Calu3 (cell line): ENCODE results near the gene PRTG. TPM values are rescaled to one million over a fixed set of nuclear protein-coding genes. Genes with fewer than 3 reads are reported as not detected.

Experiments used
- BruUV-seq: library from RNA; stranded (reverse); fragments of 400-500 nt; replicated peaks from 2 replicates; lab custom pipeline; 2021; lab: Mats Ljungman, UMichigan
- CTCF ChIA-PET: fragments of 300-600 bp; sonication (Branson Sonifier 250); formaldehyde crosslinking; loops from one replicate; lab custom pipeline; 2022; ENCODE audit warnings: antibody characterized with exemption; lab: Charles Lee
- DNase-seq: peaks from one replicate; pipeline ENCODE4 v3.0.0; 2022
- H3K27ac Mint-ChIP-seq: one replicate; pipeline ENCODE4 v1.8.0; 2022; ENCODE audit warnings: mixed read lengths; ENCODE audit not compliant: unreplicated experiment
- H3K27me3 Mint-ChIP-seq: one replicate; pipeline ENCODE4 v1.8.0; 2022; ENCODE audit warnings: mixed read lengths; ENCODE audit not compliant: unreplicated experiment
- H3K36me3 Mint-ChIP-seq: one replicate; pipeline ENCODE4 v1.8.0; 2022; ENCODE audit warnings: mild to moderate bottlenecking, moderate library complexity, mixed read lengths; ENCODE audit not compliant: insufficient read depth, unreplicated experiment
- H3K4me1 Mint-ChIP-seq: one replicate; pipeline ENCODE4 v1.8.0; 2022; ENCODE audit warnings: mild to moderate bottlenecking, low read depth, mixed read lengths; ENCODE audit not compliant: unreplicated experiment
- H3K4me3 Mint-ChIP-seq: one replicate; pipeline ENCODE4 v1.8.0; 2022; ENCODE audit warnings: mild to moderate bottlenecking, low read depth, moderate library complexity, mixed read lengths; ENCODE audit not compliant: unreplicated experiment
- H3K9me3 Mint-ChIP-seq: one replicate; pipeline ENCODE4 v1.8.0; 2022; ENCODE audit warnings: low read depth, mixed read lengths; ENCODE audit not compliant: unreplicated experiment
- intact Hi-C: fragments of 100-400 bp; cut with micrococcal nuclease; formaldehyde crosslinking; loops from one replicate; pipeline ENCODE4 v1.10.0; 2022; ENCODE audit not compliant: unreplicated experiment
- total RNA-seq: library from RNA; stranded (reverse); gene quantifications from 2 replicates; pipeline ENCODE4 v1.2.3, GENCODE V29; 2022
- TF ChIP-seq, protein P1 (sequence below): fragments of 200-600 bp; IDR thresholded peaks from one replicate; pipeline ENCODE4 v1.8.0; 2022; ENCODE audit warnings: antibody characterized with exemption; ENCODE audit not compliant: unreplicated experiment

The PRTG gene
- total RNA-seq, 1 experiment from 2014 or later: 12.0 TPM

DNA sequence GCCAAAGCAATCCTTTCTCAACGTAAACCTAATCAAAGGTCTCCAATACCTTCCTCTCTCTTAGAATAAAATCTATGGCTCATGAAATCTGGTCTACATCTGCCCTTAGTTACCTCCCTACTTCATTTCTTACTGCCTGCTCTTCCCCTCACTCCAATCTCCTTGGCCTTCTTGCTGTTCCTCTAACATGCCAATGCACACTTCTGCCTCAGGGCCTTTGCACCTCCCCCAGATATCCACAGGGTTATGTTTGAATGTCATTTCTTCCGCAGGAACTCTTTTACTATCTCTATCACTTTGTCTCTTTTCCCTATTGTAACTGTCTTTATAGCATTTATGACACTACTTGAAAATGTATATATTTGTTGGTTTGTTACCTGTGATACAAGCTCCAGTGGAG, 110.5 kb downstream of the PRTG start:
- DNase-seq: no peak
- H3K27me3 Mint-ChIP-seq: no peaks in the 10 kb centered on the region
- H3K4me3 Mint-ChIP-seq: no peak overlapping the region
- H3K36me3 Mint-ChIP-seq: peaks cover 6% of the 10 kb centered on the region
- intact Hi-C loops: no loop called here
- peaks cover 11% of the 10 kb centered on the region for H3K4me1 Mint-ChIP-seq
- CTCF ChIA-PET: no interaction called here
- no peak overlapping the region for H3K27ac Mint-ChIP-seq
- BruUV-seq: no TSS peak
- H3K9me3 Mint-ChIP-seq: no peaks in the 10 kb centered on the region
- TF ChIP-seq, protein P1, sequence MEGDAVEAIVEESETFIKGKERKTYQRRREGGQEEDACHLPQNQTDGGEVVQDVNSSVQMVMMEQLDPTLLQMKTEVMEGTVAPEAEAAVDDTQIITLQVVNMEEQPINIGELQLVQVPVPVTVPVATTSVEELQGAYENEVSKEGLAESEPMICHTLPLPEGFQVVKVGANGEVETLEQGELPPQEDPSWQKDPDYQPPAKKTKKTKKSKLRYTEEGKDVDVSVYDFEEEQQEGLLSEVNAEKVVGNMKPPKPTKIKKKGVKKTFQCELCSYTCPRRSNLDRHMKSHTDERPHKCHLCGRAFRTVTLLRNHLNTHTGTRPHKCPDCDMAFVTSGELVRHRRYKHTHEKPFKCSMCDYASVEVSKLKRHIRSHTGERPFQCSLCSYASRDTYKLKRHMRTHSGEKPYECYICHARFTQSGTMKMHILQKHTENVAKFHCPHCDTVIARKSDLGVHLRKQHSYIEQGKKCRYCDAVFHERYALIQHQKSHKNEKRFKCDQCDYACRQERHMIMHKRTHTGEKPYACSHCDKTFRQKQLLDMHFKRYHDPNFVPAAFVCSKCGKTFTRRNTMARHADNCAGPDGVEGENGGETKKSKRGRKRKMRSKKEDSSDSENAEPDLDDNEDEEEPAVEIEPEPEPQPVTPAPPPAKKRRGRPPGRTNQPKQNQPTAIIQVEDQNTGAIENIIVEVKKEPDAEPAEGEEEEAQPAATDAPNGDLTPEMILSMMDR: no peak

- H3K36me3 Mint-ChIP-seq: peaks cover 6% of the 10 kb centered on the region
- H3K27ac Mint-ChIP-seq: no peak overlapping the region
- no peak for DNase-seq
- H3K4me3 Mint-ChIP-seq: no peak overlapping the region
- CTCF ChIA-PET: interaction anchor here (0.6 kb wide), 1 partner anchor 84 kb away, joined by 5 read pairs; no protein-coding TSS in a partner anchor
- intact Hi-C loops: no loop called here
- TF ChIP-seq, protein P1: no peak
- no peaks in the 10 kb centered on the region for H3K27me3 Mint-ChIP-seq
- H3K4me1 Mint-ChIP-seq: peaks cover 11% of the 10 kb centered on the region
- no TSS peak for BruUV-seq
- no peaks in the 10 kb centered on the region for H3K9me3 Mint-ChIP-seq
These were observed 112.1 kb downstream of the PRTG start for GRCh38 chr15:55630858-55631257.

GRCh38 chr15:55628369-55628730, 114.6 kb downstream of the PRTG start:
- TSS peak; percentile 97 for BruUV-seq
- no peak for DNase-seq
- no peaks in the 10 kb centered on the region for H3K9me3 Mint-ChIP-seq
- H3K4me3 Mint-ChIP-seq: peak overlapping the region; percentile 24
- no peaks in the 10 kb centered on the region for H3K27me3 Mint-ChIP-seq
- peak overlapping the region; percentile 89 for H3K27ac Mint-ChIP-seq
- CTCF ChIA-PET: interaction anchor here (0.5 to 1.8 kb wide), 8 partner anchors 11 to 289 kb away, joined by 3 to 6 read pairs (median 3); no protein-coding TSS in a partner anchor
- H3K36me3 Mint-ChIP-seq: peaks cover 6% of the 10 kb centered on the region
- TF ChIP-seq, protein P1: no peak
- intact Hi-C loops: no loop called here
- peaks cover 11% of the 10 kb centered on the region for H3K4me1 Mint-ChIP-seq

DNA sequence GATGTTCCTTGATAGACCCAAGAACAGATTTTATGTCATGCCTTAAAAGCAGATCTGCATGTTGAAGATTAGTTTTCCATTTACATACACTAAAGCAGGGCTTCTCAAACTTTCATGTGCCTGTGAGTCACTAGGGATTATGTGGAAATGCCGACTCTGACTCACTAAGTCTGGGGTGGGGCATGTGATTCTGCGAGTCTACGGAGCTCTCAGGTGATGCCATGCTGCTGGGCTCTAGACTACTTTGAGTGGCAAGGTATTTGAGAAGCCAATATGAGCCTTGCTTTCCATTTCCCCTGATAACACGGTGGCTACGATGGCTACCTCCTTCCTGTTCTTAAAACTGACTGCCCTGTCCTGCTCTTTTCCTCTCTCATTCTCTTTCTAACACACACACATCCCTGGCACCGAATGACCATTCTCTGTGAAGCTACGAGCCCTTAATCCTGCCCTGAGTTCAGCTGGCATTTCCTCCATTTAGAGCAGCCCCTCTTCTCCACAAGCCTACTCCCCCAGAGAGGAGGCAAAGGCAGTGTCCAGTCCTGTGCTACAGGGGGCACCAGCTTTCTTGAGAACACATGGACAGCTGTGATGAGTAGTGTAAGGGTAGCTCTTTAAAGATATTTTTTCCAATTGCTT, 115.1 kb downstream of the PRTG start:
- H3K27me3 Mint-ChIP-seq: no peaks in the 10 kb centered on the region
- H3K4me1 Mint-ChIP-seq: peaks cover 11% of the 10 kb centered on the region
- peak overlapping the region; percentile 24 for H3K4me3 Mint-ChIP-seq
- H3K9me3 Mint-ChIP-seq: no peaks in the 10 kb centered on the region
- TF ChIP-seq, protein P1: no peak
- peak; percentile 88 for DNase-seq
- peaks cover 6% of the 10 kb centered on the region for H3K36me3 Mint-ChIP-seq
- intact Hi-C loops: no loop called here
- peak overlapping the region; percentile 89 for H3K27ac Mint-ChIP-seq
- CTCF ChIA-PET: interaction anchor here (0.5 to 1.8 kb wide), 11 partner anchors 10 to 290 kb away, joined by 3 to 6 read pairs (median 3); no protein-coding TSS in a partner anchor
- no TSS peak for BruUV-seq
